Left ventricle myocardium superior (tissue), 1 donor: ENCODE results near the gene RASA4. TPM values are rescaled to one million over a fixed set of nuclear protein-coding genes. Genes with fewer than 3 reads are reported as not detected.
"Not testable (repeated sequence)": the region's sequence is repeated elsewhere in the genome, so short reads cannot be mapped to it uniquely, and the experiment has no call there.

Experiments used
- ATAC-seq: fragments of 200-7000 bp; cut with Tn5 transposase; one replicate; pipeline ENCODE4 v1.9.1; 2020; ENCODE audit warnings: mild to moderate bottlenecking, moderate library complexity
- DNase-seq: peaks from one replicate; pipeline ENCODE4 v3.0.0-alpha.2; 2020
- intact Hi-C: fragments of 100-400 bp; cut with micrococcal nuclease; formaldehyde crosslinking; loops from one replicate; pipeline ENCODE4 v1.11.0; 2022
- long read RNA-seq: library from polyadenylated mRNA; unstranded; transcript quantifications from one replicate; pipeline ENCODE4 v2.0.0, GENCODE V29; 2021
- total RNA-seq: library from RNA; stranded (reverse); fragmentation: NEBNext Ultra II Directional; extraction: Animal tissue kit (Norgen Biotek cat#: 25700); gene quantifications from one replicate; pipeline ENCODE4 v1.2.1, GENCODE V29; 2021
- donor health status: DM: no; HTN: yes; CAD: no; lungs with severe emphysema.

RASA4 gene
- total RNA-seq: 20.2 TPM
- long read RNA-seq, full-length matches to known transcripts: 4 of 12 reads
- long read RNA-seq, partial matches to known transcripts: 5 of 12 reads
- long read RNA-seq, other reads (novel, unspliced or antisense): 3 of 12 reads

DNA sequence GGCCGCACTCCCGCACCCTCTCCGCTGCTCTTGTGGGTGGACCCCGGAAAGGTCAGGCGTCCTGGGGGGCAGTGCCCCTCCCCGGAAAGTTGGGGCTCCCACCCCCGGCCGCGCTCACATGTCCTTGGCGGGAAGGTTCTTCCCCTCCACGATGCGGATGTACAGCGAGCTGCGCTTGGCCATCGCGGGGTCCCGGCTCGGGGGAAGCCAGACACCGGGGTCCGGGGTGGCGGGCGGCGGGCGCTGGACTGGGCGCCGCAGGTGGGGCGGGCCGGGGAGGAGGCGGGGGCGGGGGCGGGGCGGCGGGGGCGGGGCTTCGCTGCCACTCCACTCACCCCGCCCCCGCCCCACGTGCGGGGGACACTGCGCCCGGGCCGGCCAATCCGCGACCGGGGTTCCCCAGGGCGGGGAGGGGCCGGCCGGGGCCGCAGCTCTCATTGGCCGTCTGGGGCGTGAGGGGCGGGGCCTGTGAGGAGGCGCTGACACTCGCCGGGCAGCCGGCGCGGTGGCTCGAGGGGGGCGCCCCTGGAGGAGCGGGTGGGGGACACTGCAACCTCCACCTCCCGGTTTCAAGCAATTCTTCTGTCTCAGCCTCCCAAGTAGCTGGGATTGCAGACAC, at the start of gene RASA4:
TSS of gene RASA4 (minus strand) at position 250 of the 619 bp plus-strand sequence. CDS start at position 183, 67 bp downstream.
- intact Hi-C loops: not testable (repeated sequence)
- DNase-seq (peak; percentile 77), ATAC-seq (peak; percentile 92)

DNA sequence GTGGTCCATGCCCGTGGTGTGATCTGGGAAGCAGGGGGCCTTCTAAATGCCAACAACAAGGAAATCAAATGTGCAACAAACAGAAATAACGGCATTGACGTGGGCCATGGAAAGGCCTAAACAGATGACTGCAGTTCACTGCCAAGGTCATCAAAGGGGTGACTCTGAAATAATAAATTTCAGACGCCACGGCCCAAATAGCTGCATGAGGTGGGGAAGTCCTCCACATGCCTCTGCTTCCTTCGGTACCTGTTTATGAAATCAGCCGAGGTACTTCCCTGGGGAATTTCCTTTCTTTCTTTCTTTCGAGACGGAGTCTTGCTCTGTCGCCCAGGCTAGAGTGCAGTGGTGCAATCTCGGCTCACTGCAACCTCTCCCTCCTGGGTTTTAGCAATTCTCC, 48.2 kb upstream of the RASA4 start:
- not testable (repeated sequence) for ATAC-seq

DNA sequence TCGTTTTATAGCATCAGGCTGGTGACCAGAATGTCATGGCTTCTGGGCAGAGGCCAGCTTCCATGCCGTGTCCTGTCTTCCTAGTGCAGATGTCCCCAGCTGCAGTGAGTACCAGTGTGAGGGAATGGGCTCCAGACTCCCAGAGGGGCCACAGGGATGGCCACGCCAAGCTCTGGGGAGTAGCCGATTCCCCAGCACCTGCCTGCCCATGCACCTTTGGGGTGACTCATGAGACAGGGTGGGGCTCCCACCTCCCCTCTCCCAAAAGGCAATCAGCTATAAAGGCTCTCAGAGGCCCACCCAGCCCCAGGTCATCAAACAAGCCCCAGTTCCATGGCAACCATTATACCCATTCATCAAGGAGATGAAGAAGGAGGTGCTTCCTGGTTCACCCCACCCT, 33.4 kb upstream of the RASA4 start, which contains the start of gene SPDYE2B:
TSS of gene SPDYE2B (plus strand) at position 396 of the 400 bp plus-strand sequence. CDS start 2,030 bp downstream, outside the sequence.
- ATAC-seq: peak; percentile 33
- DNase-seq, intact Hi-C loops: not testable (repeated sequence)

More for the DNA sequence above, 48.2 kb upstream of the RASA4 start:
- DNase-seq, intact Hi-C loops: not testable (repeated sequence)

DNA sequence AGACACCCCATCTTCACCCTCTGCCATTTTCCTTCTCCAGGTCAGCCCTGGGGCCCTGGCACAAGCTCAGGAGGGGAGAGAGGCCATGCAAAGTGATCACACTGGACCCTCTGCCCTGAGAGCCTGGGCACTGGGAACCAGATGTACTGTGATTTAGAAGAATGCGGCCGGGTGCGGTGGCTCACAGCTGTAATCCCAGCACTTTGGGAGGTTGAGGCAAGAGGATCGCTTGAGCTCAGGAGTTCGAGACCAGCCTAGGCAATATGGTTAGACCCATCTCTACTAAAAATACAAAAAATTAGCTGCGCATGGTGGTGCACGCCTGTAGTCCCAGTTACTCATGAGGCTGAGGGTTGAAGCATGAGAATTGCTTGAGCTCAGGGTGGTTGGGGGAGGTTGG, 31.3 kb upstream of the RASA4 start:
- ATAC-seq, intact Hi-C loops, DNase-seq: not testable (repeated sequence)

DNA sequence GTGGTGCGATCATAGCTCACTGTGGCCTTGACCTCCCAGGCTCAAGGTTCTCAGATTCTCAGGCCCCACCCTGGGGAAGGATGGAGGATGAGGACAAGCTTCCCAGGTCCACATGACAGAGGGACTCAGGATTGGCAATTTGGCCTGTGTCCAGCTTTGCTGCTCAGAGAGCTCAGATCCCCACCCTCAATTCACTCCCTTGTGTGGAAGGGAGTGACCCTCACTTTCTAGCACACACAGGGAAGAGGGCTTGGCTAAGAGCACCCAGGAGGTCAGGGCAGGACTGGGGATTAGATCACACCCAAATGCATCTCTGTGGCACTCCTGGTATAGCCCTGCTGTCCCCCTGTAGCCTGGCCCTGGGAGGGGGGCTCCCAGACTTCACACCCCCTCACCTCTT, 26.8 kb upstream of the RASA4 start:
- intact Hi-C loops: not testable (repeated sequence)

DNA sequence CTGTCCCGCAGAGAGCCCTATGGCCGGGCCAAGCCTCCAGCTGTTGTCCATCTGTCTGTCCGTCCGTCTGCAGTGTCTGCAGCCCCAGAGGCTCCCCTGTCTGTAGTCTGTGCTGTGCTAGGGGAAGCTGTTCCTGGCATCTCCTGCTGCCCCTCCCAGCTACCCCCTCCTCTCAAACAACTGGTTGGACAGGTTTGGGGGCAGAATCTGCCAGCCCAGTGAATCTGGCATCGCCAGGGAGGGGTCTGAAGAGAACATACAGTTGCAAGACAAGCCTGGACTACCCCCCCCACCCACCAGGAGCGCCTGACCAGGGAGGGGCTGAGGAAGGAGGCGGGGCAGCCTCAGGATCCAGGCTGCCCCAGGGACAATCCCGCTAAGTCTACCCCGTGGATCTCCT, 26.1 kb upstream of the RASA4 start, which contains the start of gene UPK3BL1:
TSS of gene UPK3BL1 (minus strand) at position 101 of the 400 bp plus-strand sequence. CDS start at position 51, 50 bp downstream.
- DNase-seq, intact Hi-C loops: not testable (repeated sequence)
- ATAC-seq: peak; percentile 57

More for the DNA sequence above, 26.8 kb upstream of the RASA4 start:
- ATAC-seq, DNase-seq: not testable (repeated sequence)

DNA sequence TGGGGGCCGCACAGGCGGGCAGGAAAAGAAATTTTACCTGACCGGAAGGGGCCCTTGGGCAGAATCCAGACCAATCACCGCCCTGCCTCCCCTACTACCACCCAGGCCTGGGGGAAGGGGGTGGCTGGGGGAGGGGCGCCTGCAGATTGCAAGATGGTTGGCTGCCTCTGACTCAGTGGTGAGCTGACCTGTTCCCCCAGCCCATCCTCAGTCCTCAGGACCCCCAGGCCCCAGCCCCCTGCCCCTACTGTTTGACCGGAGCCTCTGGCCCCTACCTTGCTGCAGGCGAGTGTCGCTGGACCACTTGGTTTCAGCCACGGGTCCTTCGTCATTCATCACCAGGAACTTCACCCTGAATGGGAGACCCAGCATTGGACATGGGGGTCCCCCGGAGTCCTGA, 22.3 kb upstream of the RASA4 start:
- intact Hi-C loops: not testable (repeated sequence)
- peak; percentile 28 for DNase-seq
- peak; percentile 3 for ATAC-seq

DNA sequence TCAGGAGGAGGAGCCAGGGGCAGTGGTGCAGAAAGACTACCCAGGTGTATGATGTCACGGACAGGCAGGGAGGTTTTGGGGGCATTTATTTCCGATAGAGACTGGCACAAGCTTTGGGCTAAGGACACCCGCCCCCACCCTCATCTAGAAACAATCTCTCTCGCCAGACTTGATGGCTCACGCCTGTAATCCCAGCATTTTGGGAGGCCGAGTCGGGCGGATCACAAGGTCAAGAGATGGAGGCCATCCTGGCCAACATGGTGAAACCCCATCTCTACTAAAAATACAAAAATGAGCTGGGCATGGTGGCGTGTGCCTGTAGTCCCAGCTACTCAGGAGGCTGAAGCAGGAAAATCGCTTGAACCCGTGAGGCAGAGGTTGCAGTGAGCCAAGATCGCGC, 20.4 kb upstream of the RASA4 start:
- DNase-seq: peak; percentile 18
- ATAC-seq, intact Hi-C loops: not testable (repeated sequence)

DNA sequence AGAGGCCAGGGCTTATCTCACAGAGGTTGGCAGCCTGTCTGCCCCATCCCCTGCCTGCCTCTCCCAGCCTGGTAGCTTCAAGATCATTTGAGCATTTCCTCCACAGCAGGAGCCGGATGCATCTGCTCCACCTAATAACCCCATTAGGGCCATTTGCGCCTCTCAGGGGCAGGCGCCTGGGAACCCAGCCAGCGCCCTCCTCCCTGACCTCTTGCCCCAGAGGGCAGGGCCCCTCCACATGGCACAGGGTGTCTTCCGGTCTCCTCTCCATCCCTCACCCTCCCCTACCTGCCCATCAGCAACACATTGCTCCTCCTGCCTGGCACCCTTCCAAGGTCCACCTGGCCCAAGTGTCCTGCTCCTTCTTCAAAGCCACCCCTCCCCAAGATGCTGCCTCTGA, 18.8 kb upstream of the RASA4 start:
- intact Hi-C loops, DNase-seq: not testable (repeated sequence)
- peak; percentile 12 for ATAC-seq

DNA sequence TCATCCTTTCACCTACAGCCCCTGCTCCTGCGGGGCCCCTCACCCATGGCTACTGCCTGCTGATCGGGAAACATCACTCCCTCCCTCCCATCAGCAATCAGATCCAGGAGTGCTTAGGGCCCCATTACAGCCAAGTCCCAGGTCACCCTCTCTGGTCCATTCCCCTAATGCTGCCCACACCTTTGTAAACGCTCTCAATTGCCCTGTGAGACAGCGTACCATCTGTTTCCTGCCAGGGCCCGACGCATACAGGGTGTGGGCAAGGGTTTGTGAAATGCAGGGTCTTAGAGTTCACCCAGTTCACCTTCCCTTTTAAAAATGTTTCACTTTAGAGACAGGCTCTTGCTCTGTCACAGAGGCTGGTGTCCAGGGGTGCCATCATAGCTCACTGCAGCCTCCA, 17.7 kb upstream of the RASA4 start:
- intact Hi-C loops, ATAC-seq, DNase-seq: not testable (repeated sequence)

DNA sequence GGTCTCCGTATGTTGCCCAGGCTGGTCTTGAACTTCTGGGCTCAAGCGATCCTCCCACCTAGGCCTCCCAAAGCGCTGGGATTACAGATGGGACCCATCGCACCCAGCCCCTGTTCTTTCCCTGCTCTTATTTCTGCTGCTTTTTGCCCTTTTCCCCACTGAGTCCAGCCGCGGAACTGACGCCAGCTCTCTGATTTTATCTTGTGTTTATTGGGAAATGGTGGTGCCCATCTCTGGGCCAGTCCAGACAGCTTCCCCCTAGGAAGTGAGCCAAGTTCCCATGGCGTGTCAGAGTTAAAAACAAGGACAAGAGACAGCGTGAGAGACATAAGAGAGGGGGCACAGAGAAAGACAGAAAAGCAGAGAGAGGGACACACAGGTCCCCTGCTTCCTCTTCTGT, 14.1 kb upstream of the RASA4 start:
- DNase-seq: peak; percentile 5
- intact Hi-C loops, ATAC-seq: not testable (repeated sequence)

DNA sequence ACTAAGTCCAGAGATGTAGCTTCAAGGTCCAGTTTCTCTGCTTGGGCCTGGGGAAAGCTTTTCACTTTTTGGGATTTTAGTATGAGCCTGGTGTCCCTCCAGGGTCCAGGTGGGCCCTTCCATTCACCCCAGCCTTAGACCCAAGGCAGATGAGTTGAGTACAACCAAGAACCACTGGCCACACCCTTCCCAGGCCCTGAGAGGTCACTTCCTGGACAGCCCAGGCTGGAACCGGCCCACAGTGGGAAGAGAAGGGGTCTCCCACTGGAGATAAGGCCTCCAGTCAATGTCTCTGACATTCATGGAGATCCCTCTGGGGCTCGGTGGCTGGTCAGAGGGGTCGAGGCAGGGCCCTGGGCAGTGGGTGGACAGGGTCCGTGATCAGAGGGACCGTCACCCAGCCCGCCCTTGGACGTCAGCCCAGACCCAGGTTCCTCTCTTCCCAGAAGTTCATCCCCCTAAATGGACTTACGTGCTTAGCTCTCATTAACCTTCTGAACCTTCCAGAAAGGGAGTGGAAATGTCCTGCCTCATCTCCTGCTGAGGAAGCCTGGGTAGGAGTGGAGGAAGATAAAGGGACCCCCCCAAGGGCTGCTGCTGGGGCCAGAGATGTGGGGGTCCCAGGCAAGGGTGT, 10.8 kb upstream of the RASA4 start:
- intact Hi-C loops, DNase-seq: not testable (repeated sequence)
- ATAC-seq: peak; percentile 35

DNA sequence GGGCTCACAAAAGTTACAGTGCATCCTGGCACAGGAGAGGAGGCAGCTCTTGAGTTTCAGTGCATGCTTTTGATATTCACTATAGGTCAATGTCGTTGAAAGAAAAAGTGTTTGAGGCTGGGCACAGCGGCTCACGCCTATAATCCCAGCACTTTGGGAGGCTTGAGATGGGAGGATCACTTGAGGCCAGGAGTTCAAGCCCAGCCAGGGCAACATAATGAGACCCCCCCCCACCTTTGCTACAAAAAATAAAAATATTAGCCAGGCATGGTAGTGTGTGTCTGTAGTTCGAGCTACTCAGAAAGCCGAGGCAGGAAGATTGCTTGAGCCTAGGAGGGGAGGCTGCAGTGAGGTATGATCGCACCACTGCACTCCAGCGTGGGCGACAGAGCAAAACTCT, 1.6 kb upstream of the RASA4 start:
- ATAC-seq, DNase-seq, intact Hi-C loops: not testable (repeated sequence)

DNA sequence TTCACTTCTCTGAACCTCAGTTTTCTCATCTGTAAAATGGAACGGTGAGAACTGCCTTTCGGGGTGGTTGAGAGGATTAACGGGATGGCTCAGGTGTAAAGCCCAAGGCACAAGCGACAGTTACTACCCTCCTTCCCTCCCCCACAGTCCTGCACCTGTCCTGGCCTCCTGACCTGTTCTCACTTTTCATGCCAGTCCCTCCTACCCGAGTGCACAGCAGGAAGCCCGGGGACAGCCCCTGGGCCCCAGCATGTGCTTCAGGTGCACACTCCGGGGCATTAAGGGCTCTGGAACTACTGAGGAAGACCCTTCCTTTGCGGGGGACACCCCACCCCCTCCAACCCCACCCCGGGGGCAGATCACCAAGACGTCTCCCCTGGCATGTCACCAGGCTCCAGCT, 626 bp downstream of the RASA4 start:
- ATAC-seq, intact Hi-C loops, DNase-seq: not testable (repeated sequence)

DNA sequence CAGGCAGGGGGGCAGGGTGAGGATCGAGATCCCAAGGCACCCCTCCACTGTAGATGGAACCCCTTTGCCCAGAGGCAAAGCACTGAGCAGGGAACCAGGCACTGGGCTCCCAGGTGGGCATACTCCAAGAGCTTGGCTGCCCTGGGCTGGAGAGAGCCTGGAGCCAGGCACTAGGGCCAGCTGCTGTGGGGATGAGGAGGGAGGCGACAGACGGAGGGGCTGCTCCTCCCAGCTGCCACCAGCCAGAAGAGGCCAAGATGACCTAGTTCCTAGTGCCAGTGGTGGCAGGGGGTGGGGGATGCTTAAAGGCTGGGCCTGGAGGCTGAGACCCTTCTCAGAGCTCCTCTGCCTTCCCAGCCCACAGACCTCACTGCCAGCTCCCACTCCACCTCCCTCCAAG, 1.7 kb downstream of the RASA4 start:
- DNase-seq, ATAC-seq, intact Hi-C loops: not testable (repeated sequence)

DNA sequence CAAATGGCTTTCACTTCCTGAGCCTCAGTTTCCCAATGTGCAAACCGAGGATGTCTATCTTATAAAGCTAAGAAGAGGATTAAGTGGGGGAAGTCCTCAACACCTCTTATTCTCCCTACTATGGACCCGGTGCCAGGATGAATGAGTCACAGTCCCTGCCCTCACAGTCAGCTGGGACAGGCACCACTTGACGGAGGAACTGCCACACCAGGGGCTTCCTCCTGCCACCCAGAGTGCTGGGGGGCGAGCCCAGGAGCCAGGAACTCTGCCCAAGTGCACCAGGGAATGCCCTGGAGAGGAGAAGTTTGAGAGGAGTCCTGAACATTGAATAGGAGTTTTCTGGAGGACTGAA, 2.2 kb downstream of the RASA4 start:
- DNase-seq, intact Hi-C loops: not testable (repeated sequence)
- ATAC-seq: peak; percentile 5

DNA sequence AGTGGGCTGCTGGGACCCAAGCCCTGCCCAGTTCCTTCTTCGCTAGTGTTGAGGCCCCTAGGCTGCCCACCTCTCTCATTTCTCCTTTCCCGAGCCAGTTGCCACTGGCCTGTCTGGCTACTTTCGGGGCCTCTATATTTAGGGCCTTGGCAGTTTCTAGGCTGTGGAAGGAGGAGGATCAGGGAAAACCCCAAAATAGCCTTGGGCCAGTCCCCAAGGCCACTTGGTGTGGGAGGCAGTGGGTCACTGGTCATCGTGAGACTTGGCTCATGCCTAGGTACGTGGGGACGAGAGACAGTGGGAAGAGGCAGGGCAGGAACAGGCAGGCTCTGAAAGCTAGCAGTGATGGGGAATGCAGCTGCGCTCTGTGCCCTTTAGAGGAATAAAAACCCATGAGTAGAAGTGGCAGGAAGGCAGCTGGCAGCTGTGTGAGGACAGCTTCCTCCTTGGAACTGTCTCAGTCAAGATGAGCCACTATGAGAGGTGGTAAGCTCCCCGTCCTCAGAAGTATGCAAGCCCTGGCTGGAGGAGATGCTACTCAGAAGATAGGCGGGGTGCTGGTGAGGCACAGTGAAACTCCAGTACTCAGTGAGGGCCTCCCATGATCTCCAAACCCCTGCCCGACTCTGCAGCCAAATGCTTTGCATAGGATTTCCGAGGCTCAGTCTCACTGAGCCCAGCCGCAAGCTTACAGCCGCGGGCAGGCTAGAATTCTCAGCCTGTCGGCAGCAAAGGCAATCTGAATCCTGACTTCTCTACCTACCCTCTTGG, 2.8 kb downstream of the RASA4 start:
- intact Hi-C loops, ATAC-seq: not testable (repeated sequence)
- peak; percentile 28 for DNase-seq

DNA sequence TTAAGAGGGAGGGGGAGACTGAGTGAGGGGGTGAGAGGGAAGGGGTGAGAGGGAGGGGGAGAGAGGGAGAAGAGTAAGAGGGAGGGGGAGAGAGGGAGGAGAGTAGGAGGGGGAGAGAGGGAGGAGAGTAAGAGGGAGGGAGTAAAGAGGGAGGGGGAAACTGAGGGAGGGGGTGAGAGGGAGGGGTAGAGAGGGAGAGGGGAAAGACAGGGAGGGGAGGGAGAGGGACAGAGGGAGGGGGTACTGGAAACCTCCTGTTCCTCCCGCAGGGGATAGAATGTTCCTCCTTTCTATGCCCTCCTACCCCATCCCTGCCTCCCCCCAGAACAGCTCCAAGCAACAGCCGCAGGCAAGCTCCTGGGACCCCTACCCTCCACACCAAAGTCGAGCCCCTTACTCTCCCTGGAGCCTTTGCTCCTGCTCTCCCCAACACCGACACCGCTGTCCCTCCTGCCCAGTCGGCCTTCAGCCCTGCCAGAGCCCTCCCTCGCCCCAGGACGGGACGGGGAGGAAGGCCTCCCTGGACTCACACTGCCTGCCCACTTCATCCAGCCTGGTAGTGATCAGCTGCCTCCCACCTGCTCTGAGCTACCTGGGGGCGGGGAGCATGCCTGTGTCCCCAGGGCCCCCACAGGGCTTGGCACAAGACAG, 4.8 kb downstream of the RASA4 start:
- ATAC-seq (peak; percentile 1), DNase-seq (peak; percentile 57)
- intact Hi-C loops: not testable (repeated sequence)
